GM12874 (cell line): Measurements from ENCODE around the gene HEATR5B.

Experiments
- TF ChIP-seq, protein P1 (sequence below): IDR thresholded peaks from 2 replicates; pipeline ENCODE4 v1.5.1; 2011; ENCODE audit warnings: low read depth, mild to moderate bottlenecking, control low read depth, low read length, moderate library complexity; ENCODE audit not compliant: insufficient read depth

The HEATR5B gene

DNA sequence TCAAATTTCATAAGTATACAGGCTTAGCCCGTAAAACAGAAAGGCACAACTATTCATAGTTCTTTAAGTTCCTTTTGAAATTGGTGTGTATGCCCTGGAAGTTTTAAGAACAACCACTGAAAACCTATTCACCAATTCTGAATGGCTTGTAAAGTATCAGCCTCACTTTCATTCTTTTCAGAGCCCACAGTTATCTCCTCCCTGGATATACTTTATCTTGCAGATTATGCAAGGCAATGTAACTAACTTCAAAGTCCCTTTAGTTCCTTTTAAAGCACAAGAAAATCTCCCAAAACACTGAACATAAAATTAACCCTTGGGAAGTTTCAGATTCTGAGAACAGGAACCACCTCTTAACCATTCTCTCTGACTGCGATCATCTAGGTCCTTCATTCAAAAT, 119.0 kb downstream of the HEATR5B start:
- TF ChIP-seq, protein P1, sequence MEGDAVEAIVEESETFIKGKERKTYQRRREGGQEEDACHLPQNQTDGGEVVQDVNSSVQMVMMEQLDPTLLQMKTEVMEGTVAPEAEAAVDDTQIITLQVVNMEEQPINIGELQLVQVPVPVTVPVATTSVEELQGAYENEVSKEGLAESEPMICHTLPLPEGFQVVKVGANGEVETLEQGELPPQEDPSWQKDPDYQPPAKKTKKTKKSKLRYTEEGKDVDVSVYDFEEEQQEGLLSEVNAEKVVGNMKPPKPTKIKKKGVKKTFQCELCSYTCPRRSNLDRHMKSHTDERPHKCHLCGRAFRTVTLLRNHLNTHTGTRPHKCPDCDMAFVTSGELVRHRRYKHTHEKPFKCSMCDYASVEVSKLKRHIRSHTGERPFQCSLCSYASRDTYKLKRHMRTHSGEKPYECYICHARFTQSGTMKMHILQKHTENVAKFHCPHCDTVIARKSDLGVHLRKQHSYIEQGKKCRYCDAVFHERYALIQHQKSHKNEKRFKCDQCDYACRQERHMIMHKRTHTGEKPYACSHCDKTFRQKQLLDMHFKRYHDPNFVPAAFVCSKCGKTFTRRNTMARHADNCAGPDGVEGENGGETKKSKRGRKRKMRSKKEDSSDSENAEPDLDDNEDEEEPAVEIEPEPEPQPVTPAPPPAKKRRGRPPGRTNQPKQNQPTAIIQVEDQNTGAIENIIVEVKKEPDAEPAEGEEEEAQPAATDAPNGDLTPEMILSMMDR: no peak

DNA sequence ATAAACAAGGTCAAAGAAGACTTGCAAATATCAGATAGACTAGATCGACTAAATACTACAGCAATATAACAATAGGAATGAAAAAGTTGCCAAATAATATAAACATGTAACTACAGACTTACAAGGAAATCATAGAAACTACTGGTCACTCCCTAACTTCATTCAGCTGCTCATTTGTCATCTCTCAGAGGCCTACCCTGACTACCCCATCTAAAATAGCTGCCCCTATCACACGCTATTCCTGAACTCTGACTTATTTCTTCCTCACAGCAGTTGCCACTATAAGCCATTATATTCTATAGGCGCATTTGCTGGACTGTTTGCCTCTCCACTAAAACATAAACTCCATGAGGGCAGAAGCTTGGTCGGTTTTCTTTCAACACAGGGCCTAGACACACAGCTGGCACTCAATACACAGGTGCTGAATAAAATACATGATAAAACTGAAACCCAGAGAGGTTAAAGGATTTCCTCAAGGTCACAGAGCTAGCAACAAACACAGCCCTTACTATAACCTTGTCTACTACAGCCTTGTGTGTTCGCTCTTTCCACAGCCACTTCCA, 119.6 kb downstream of the HEATR5B start:
- TF ChIP-seq, protein P1: no peak

DNA sequence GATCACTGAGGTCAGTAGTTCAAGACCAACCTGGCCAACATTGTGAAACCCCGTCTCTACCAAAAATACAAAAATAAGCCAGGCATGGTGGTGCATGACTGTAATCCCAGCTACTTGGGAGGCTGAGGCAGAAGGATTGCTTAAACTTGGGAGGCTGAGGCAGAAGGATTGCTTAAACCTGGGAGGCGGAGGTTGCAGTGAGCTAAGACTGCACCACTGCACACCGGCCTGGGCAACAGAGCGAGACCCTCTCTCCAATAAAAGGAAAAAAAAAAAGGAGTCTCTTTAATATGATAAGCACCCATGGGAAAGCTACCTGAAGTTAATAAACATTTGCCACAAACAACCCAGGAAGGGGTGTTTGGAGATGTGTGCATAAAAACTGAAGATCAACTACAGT, 120.4 kb downstream of the HEATR5B start:
- TF ChIP-seq, protein P1: no peak

DNA sequence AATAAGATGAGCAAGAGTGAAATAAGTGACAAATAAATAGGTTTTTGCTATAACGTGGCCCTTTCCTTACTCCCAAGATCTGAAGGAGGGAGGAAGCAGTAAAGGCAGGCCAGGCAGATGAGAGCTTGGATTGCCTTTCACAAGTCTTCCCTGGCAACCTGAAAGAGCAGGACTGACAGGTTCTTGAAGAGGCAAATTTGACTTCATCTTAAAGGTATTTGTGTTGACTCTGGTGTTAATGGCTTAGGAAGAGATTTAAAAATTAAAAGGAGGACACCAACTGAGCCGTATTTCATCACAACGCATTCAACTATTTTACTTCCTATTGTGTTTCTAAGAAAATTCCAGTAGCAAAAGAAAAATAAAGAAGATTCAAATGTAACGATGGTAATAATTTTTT, 121.1 kb downstream of the HEATR5B start:
- TF ChIP-seq, protein P1: no peak

DNA sequence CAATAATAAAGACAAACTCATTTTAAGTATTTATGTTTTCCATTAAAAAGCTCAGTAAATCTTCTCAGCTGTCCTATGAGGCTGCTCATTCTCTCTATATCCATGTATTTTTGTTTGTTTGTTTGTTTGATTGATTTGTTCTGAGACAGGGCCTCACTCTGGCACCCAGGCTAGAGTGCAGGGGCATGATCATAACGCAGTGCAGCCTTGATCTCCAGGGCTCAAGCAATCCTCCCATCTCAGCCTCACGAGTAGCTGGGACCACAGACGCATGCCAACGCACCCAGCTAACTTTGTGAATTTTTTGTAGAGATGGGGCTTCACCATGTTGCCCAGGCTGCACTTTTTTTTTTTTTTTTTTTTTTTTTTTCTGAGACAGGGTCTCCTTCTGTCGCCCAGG, 123.4 kb downstream of the HEATR5B start:
- TF ChIP-seq, protein P1: no peak

DNA sequence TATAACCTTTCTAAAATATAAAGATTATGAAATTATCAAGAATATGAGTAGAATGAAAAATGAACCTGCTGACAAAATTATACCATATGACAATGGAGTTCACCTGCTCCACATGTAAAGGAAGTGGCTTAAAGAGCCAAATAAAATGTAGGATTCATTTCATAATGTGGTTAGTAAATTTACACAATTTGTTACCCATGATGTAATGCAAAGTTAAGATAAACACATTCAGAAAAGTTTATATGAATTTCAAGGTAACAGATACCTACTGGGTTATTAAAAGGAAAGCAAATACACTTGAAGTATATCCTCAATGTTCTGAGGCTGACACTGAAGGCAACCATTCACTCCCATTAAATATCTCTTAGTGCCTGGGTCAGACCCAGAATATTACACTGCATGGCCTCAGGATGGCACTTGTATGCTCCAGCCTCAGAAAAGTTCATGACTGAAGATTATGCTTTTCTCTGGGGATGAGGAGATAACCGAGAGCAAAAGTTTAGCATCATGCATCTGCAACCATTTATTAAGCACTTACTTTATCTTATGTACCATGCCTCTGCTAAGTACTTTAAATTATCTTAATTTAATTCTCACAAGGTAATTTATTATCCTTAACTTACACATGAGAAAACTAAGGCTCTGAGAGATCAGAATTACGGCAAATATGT, 124.0 kb downstream of the HEATR5B start:
- TF ChIP-seq, protein P1: no peak

DNA sequence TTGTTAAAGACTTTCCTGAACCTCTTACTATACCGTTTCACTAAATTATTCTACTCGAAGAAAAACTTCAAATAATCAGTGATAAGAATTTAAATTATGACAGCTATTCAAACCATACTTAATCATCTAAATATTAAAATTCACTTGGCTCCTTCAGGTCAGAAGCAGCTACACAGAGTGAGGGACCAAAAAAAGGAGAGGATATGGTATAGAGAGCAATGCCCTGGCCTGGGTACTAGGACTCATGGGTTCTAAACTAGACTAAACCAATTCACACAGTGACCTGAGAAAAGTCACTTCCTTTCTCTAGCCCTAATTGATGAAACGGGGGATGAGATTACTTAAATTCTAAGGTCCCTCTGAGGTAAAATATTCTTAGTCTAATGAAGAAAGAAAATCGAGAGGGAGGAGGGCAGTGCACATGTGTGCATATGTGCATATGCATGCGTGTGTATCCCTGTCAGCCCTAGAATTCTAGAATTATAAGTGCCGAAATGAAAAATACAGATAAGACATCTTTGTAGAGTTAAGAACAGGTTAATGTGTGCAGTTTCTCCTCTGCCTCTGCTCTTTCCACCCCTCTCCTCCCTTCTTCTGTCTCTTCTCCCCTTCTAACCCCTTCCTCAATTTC, 129.1 kb downstream of the HEATR5B start:
- TF ChIP-seq, protein P1: no peak
